Measurements from ENCODE around the gene SUGP1.

The SUGP1 gene

DNA sequence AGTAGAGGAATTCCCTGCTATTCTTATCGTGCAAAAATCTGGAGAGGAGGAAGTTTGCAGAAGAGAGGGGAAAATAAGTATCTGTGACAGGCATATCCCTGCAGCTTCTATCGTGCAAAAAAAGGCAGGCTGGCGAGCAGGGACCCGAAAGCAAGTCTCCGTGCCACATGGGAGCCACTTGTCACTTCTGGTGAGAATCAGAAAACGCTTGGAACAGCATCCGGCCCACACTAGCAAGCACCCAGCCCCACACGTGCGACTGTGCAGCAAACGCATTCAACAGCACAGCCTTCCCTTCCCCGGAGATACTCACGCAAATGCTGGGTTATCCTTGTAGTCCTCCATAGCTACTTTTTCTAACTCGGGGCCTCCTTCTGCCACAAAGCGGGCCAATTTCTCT is 16.9 kb downstream of the SUGP1 start:
- DNase-seq (ENCODE audit: low read depth in 2 of 2): no peak

- DNase-seq (ENCODE audit: low read depth in 2 of 2): no peak
These were observed 19.7 kb downstream of the SUGP1 start for GRCh38 chr19:19300613-19301012.

DNA sequence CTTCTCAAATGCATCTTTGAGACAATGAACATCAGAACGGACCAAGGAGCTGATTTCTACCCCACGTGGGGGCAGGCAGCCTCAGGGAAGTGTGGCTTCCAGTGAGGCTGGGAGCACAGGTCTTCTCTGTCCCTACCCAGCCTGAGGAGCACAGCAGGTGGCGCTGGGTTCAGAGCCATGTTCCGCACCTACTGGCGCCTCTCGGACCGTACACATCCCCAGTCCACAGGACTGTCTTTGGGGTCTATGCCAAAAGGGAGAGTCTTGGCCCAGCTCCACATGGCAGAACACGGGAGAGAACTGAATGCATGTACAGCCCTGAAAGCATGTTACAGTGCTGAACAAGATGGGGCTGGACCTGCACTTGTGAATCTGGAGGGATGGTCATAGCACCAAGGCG is 22.6 kb downstream of the SUGP1 start:
- no peak for DNase-seq (ENCODE audit: low read depth in 2 of 2)

DNA sequence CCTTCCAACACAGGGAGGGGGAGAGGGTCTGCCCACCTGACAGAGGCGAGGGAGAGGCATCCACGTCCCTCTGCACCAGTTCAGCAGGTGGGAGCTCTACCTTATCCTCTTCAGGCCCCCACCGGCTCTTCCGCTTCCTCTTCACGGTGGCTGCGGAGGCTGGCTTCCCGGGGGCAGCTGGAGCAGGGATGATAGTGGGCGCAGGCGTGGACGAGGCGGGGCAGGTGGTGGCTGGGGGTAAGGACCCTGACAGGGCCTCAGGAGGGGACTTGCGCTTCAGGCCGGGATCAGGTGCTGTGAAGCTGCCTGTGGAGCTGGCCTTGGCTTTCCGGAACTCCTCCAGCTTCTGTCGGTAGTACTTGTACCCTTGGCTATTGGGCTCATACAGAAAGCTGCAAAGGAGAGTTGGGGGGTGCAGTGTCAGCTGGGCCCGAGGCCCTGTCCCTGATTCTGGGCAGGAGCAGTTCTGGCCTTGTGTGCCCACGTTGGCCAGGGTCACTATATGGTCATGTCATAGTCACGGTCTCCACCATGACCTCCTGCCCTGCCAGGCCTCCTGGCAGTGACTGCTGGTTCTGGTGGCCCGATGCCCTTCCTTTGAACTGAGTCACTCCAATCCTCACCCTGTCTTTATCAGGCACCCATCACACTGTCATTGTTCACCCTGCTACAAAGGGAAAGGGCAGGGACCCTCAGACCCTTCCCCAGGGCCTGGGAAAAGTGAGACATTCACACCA is 23.2 kb downstream of the SUGP1 start:
- DNase-seq (ENCODE audit: low read depth in 2 of 2): no peak

GRCh38 chr19:19294914-19295313 is 25.4 kb downstream of the SUGP1 start:
- DNase-seq (ENCODE audit: low read depth in 2 of 2): no peak

DNA sequence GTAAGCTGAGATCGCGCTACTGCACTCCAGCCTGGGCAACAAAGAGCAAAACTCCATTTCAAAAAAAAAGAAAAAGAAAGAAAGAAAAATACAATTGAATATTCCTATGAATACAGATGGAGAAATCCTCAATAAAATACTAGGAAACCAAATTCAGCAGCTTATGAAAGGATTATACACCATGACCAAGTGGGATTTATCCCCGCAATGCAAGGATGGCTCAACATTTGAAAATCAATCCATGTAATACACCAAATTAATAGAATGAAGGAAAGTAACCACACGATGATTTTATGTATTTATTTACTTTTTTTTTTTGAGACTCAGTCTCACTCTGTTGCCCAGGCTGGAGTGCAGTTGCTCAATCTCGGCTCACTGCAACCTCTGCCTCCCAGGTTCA is 27.7 kb downstream of the SUGP1 start:
- DNase-seq (ENCODE audit: low read depth in 2 of 2): no peak

DNA sequence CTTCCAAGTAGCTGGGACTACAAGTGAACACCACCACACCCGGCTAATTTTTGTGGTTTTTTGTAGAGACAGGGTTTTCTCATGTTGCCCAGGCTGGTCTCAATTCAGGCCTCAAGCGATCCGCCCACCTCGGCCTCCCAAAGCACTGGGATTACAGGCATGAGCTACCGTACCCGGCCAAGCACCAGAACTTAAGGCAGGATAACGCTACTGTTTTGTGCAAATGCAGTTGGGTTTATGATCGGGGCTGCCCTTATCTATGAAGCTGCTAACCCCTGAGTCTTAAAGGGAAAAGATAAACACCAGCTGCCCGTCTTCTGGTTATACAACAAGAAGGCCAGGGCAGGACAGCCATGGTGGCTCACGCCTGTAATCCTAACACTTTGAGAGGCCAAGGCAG is 34.6 kb downstream of the SUGP1 start:
- DNase-seq (ENCODE audit: low read depth in 2 of 2): no peak

DNA sequence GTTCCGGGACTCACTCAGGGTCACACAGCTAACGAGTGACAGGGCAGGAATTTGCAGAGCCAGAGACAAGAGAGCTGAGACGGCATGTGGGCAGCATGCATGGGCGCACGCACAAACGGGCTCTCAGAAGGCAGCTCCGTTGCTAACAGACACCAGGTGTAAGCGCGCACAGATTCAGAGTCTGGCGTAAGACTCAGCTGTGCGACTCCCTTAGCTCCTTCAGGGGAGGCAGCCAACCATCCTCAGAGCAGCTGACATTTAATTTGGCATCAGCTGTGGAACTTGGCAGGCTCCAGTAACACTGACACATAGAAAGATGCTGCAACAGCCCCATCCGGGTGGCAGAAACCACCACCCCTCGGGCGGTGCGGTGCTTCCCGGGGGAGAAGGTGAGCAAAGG is 39.7 kb downstream of the SUGP1 start:
- no peak for DNase-seq (ENCODE audit: low read depth in 2 of 2)

DNA sequence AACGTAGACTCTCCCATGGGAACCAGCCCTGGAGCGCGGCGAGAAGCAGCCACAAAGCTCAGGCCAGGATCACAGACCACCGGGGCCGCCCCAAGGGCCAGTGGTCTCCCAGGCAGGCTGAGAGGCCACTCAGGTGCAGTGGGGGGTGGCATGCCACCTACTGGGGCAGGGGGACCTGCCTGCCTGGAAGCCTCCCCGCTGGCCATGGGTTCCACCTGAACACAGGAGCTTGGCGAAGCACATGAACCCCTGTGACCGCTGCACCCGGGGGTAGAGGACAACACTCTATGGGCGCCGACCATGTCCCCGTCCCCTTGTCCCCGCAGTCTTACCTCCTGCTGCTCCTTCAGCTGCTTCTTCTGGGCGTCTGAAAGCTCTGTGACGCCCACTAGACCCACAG is 40.5 kb downstream of the SUGP1 start:
- DNase-seq (ENCODE audit: low read depth in 2 of 2): no peak

DNA sequence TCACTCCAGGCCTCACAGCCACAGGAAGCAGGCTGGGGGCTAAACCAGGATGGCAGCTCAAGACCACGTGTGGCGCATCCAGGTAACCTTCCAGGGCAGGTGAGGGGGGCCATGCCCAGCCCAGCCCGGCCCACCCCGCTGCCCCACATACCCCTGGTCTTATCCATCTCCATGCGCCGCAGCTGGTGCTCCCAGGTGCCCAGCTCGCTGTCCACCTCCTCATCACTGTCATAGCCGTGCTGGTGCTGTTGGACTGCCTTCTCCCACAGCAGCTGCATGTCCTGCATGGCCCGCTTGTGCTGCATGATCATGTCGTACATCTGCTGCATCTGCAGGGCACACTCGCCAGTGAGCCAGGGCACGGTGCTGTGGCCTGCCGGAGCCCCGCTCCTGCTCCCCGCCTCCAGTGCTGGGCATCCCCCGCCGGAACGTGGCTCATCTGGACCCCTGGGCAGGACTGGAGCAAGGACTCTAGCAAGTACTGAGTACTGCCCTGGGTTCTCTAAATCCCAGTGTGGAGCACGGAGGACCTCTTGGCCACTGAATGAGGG is 41.2 kb downstream of the SUGP1 start:
- DNase-seq (ENCODE audit: low read depth in 2 of 2): no peak

- DNase-seq (ENCODE audit: low read depth in 2 of 2): no peak
These were observed 42.0 kb downstream of the SUGP1 start for GRCh38 chr19:19278315-19278714.

GRCh38 chr19:19276851-19277250 is 43.5 kb downstream of the SUGP1 start:
- DNase-seq (ENCODE audit: low read depth in 2 of 2): no peak

DNA sequence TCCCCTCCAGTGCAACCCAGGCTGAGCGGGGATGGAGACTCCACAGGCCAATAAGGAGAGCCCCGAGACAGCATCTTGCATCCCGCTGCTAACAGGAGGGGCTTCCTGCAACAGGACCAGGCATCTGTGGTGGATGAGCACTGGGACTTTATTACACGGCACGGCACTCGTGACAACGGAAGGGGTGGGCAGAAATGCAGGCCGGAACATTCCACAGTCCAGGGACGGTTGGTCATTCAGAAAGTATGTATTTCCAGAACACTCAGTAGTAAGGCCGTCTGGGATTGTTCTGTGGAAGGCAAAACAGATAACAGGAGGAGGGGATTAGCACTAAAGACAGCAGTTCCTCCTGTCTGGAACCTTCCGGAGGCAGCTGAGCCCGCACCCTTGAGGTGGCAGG is 43.9 kb downstream of the SUGP1 start:
- no peak for DNase-seq (ENCODE audit: low read depth in 2 of 2)

GRCh38 chr19:19274716-19275565 is 45.4 kb downstream of the SUGP1 start:
- DNase-seq (ENCODE audit: low read depth in 2 of 2): no peak

GRCh38 chr19:19274146-19274545 is 46.2 kb downstream of the SUGP1 start:
- no peak for DNase-seq (ENCODE audit: low read depth in 2 of 2)

GRCh38 chr19:19271828-19272599 is 48.3 kb downstream of the SUGP1 start:
- no peak for DNase-seq (ENCODE audit: low read depth in 2 of 2)

- DNase-seq (ENCODE audit: low read depth in 2 of 2): no peak
These were observed 49.3 kb downstream of the SUGP1 start for GRCh38 chr19:19270749-19271571.

GRCh38 chr19:19269952-19270694 is 50.2 kb downstream of the SUGP1 start:
- DNase-seq (ENCODE audit: low read depth in 2 of 2): no peak

DNA sequence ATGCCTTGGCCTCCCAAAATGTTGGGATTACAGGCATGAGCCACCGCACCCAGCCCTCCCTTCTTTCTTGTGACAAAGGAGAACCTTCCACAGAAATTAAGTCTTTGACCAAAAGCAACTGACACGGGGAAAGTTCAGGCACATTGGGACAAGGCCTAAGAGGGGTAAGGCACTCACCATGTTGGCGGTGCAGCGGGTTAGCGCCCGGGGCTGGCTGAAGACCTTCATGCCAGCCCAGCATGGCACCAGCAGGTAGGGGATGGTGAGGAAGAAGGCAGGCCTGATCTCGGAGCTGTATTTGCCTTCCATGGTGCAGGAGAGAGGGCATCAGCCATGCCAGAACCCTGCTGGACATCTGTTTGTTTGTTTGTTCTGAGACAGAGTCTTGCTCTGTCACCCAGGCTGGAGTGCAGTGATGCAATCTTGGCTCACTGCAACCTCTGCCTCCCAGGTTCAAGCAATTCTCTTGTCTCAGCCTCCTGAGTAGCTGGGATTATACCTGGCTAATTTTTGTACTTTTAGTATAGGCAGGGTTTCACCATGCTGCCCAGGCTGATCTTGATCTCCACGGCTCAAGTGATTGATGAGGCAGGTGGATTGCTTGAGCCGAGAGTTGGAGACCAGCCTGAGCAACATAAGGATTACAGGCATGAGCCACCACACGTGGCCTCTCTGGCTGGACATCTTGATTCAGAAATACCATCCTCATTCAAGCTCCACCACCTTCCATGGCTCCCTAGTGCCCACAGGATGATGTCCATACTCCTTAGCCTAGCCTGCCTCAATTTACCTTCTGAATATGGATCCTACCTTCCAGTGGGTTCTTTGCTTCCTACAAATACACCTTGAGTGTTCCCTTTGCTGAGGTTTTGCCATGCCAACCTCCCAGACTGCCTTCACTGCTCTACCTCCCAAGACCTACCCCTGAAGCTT is 51.6 kb downstream of the SUGP1 start:
- no peak for DNase-seq (ENCODE audit: low read depth in 2 of 2)
